ENCODE results near the gene PPIA. TPM values are rescaled to one million over a fixed set of nuclear protein-coding genes. Genes with fewer than 3 reads are reported as not detected.

PPIA gene
- 670 TPM for total RNA-seq
- polyA plus RNA-seq = 1,000 to 10,000 TPM; 4,149 to 4,426 (median 4,258) TPM

DNA sequence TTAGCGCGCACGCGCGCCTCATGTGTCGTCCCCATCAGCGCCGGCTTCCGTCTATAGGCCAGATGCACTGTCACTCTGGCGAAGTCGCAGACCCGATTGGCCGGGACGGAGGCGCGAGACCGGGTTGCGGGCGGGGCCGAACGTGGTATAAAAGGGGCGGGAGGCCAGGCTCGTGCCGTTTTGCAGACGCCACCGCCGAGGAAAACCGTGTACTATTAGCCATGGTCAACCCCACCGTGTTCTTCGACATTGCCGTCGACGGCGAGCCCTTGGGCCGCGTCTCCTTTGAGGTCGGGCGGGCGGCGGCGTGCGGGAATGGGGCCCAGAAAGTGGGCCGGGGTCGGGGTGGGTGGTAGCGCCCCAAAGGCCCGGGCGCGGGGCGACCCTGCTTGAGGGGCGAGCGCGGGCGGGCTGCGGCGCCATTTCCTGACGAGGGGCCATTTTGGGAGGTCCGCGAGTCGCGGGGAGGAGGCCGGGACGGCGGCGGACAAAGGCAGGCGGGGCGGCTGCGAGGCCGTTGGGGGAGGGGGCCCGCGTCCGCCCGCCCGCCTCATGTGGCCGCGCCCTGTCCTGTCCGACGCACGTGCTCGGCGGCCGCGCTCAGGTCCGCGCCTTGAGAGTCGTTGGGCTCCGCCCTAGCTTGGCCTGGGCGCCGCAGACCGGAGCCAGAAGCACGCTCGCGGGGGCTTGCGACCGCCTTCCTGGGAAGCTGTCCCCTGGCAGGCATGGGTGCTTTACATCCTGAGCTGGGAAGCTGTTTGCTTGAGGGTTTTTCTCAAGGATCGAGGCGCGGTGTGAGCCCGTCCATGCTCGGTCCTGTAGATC is at the start of gene PPIA:
Gene PPIA (plus strand): TSS at position 178 of the 825 bp plus-strand sequence. CDS start 44 bp downstream, at position 222.
- H3K9me3 Mint-ChIP-seq = no peaks in the 10 kb centered on the region
- peak within 1 kb of the TSS; percentile 92 to 99 (median 95) for H3K4me3 Mint-ChIP-seq
- Histone ChIP-seq H3K27ac (ENCODE audit: insufficient read depth, low read length, poor library complexity, severe bottlenecking) (peak within 1 kb of the TSS; percentile 97), H3K27me3 (ENCODE audit: control insufficient read depth, insufficient read depth, low read length) (no peaks in the 10 kb centered on the region), H3K4me1 (ENCODE audit: control insufficient read depth, insufficient read depth, low read length, poor library complexity, severe bottlenecking) (peaks cover 32% of the 10 kb centered on the region), H3K36me3 (ENCODE audit: control insufficient read depth, insufficient read depth, low read length) (peaks cover 27% of the 10 kb centered on the region), H3K4me3 (ENCODE audit: low read depth, low read length) (peak within 1 kb of the TSS; percentile 94), H3K9me3 (ENCODE audit: control insufficient read depth in 2 of 2, low read length in 2 of 2) (no peaks in the 10 kb centered on the region)
- peaks cover 13 to 49% (median 35%) of the 10 kb centered on the region in 4 donors for H3K4me1 Mint-ChIP-seq
- peaks cover 4% of the 10 kb centered on the region for H3K27me3 Mint-ChIP-seq
- H3K27ac Mint-ChIP-seq = peak within 1 kb of the TSS; percentile 97 to 98 (median 98)
- H3K36me3 Mint-ChIP-seq = peaks cover 24% of the 10 kb centered on the region
- DNase-seq (peak; percentile 98 to 99 (median 98)), ATAC-seq (ENCODE audit: low read depth in 2 of 2) (peak; percentile 90 to 93)

DNA sequence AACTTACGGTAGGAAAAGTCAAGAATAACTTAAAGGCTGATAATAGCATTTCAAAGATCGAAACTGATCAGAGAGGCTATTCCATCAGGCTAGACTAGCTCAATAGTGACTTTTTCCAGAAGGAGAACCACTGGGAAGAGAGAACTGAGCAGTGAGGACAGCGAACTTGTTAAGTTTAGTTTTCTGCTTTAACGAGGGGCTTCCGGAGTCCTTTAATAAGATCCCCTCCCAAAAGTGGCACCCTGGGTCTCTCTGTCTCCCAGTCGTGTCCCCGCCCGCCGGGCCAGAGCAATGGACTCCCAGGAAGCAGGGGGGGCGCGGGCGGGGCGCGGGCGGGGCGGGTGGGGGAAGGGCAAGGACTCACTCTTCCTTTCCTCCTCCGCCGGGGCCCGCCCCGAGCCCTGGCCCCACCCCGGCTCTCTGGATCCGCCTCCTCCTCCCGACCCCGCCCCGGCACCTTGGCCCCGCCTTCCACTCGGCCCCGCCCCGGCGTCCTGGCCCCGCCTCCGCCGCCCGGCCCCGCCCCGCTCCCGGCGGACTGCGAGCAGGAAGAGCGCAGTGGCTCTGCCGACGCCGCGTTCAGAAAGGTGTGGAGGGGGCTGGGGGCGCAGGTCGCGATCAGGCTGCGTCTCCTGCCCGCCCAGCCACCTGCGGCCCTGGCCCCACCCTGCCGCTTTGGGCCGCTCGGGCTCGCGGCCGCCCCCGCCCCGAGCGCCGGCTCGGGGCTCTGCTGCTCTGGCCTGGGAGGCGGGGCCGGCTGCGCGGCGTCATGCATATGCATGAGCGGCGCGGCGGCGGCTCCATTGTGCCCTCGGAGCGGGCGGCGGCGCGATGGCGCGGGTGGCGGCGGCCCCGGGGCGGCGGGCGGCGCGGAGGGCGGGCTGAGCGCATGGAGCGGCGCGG is 48.2 kb upstream of the PPIA start, which contains the start of gene ZMIZ2:
Gene ZMIZ2 (plus strand): TSS at position 803 of the 903 bp plus-strand sequence. CDS start 7,403 bp downstream, outside the sequence.
- H3K9me3 Mint-ChIP-seq = no peaks in the 10 kb centered on the region
- H3K4me1 Mint-ChIP-seq = peaks cover 17 to 49% (median 37%) of the 10 kb centered on the region in 4 donors
- peak; percentile 83 to 84 for ATAC-seq (ENCODE audit: low read depth in 2 of 2)

GRCh38 chr7:44748948-44749731 is 47.3 kb upstream of the PPIA start:
- no peaks in the 10 kb centered on the region for H3K9me3 ChIP-seq (ENCODE audit: control insufficient read depth in 2 of 2, low read length in 2 of 2)
- peaks cover 17 to 53% (median 41%) of the 10 kb centered on the region in 4 donors for H3K4me1 Mint-ChIP-seq
- peak overlapping the region; percentile 79 for H3K4me3 ChIP-seq (ENCODE audit: low read depth, low read length)
- H3K4me3 Mint-ChIP-seq = peak overlapping the region; percentile 83 to 92 (median 86)
- DNase-seq (peak in 1 of 3 donors; percentile 21), ATAC-seq (ENCODE audit: low read depth in 2 of 2) (no peak)
- no peaks in the 10 kb centered on the region for H3K27me3 ChIP-seq (ENCODE audit: control insufficient read depth, insufficient read depth, low read length)
- no peaks in the 10 kb centered on the region for H3K36me3 Mint-ChIP-seq
- H3K27ac Mint-ChIP-seq = peak overlapping the region; percentile 80 to 90 (median 83)
- H3K27ac ChIP-seq (ENCODE audit: insufficient read depth, low read length, poor library complexity, severe bottlenecking) = peak overlapping the region; percentile 80
- no peaks in the 10 kb centered on the region for H3K9me3 Mint-ChIP-seq
- H3K27me3 Mint-ChIP-seq = peaks cover 4% of the 10 kb centered on the region
- H3K4me1 ChIP-seq (ENCODE audit: control insufficient read depth, insufficient read depth, low read length, poor library complexity, severe bottlenecking) = peaks cover 41% of the 10 kb centered on the region
- no peaks in the 10 kb centered on the region for H3K36me3 ChIP-seq (ENCODE audit: control insufficient read depth, insufficient read depth, low read length)

More for the DNA sequence above, 48.2 kb upstream of the PPIA start, which contains the start of gene ZMIZ2:
- H3K27ac Mint-ChIP-seq = peak within 1 kb of the TSS; percentile 83 to 93 (median 90)
- peaks cover 35% of the 10 kb centered on the region for H3K4me1 ChIP-seq (ENCODE audit: control insufficient read depth, insufficient read depth, low read length, poor library complexity, severe bottlenecking)
- H3K36me3 ChIP-seq (ENCODE audit: control insufficient read depth, insufficient read depth, low read length) = no peaks in the 10 kb centered on the region
- H3K27me3 Mint-ChIP-seq = peaks cover 4% of the 10 kb centered on the region
- no peaks in the 10 kb centered on the region for H3K27me3 ChIP-seq (ENCODE audit: control insufficient read depth, insufficient read depth, low read length)
- H3K9me3 ChIP-seq (ENCODE audit: control insufficient read depth in 2 of 2, low read length in 2 of 2) = no peaks in the 10 kb centered on the region
- DNase-seq = peak; percentile 86 to 92 (median 88)
- H3K27ac ChIP-seq (ENCODE audit: insufficient read depth, low read length, poor library complexity, severe bottlenecking) = peak within 1 kb of the TSS; percentile 91
- H3K4me3 Mint-ChIP-seq = peak within 1 kb of the TSS; percentile 83 to 94 (median 86)
- no peaks in the 10 kb centered on the region for H3K36me3 Mint-ChIP-seq
- H3K4me3 ChIP-seq (ENCODE audit: low read depth, low read length) = peak within 1 kb of the TSS; percentile 79

- H3K4me1 Mint-ChIP-seq = peaks cover 17 to 62% (median 43%) of the 10 kb centered on the region in 4 donors
- H3K4me1 ChIP-seq (ENCODE audit: control insufficient read depth, insufficient read depth, low read length, poor library complexity, severe bottlenecking) = peaks cover 49% of the 10 kb centered on the region
- DNase-seq (no peak), ATAC-seq (ENCODE audit: low read depth in 2 of 2) (no peak)
- H3K36me3 Mint-ChIP-seq = no peaks in the 10 kb centered on the region
- H3K27ac Mint-ChIP-seq = peak overlapping the region; percentile 80 to 90 (median 83)
- H3K9me3 ChIP-seq (ENCODE audit: control insufficient read depth in 2 of 2, low read length in 2 of 2) = no peaks in the 10 kb centered on the region
- H3K9me3 Mint-ChIP-seq = no peaks in the 10 kb centered on the region
- peaks cover 4% of the 10 kb centered on the region for H3K27me3 Mint-ChIP-seq
- peak overlapping the region; percentile 83 to 92 (median 86) for H3K4me3 Mint-ChIP-seq
- no peaks in the 10 kb centered on the region for H3K27me3 ChIP-seq (ENCODE audit: control insufficient read depth, insufficient read depth, low read length)
- no peaks in the 10 kb centered on the region for H3K36me3 ChIP-seq (ENCODE audit: control insufficient read depth, insufficient read depth, low read length)
- H3K27ac ChIP-seq (ENCODE audit: insufficient read depth, low read length, poor library complexity, severe bottlenecking) = peak overlapping the region; percentile 80
- peak overlapping the region; percentile 79 for H3K4me3 ChIP-seq (ENCODE audit: low read depth, low read length)
These were observed 46.5 kb upstream of the PPIA start for GRCh38 chr7:44749992-44750391.

GRCh38 chr7:44750424-44750823 is 46.1 kb upstream of the PPIA start:
- H3K27me3 Mint-ChIP-seq = peaks cover 2% of the 10 kb centered on the region
- Histone ChIP-seq H3K27me3 (ENCODE audit: control insufficient read depth, insufficient read depth, low read length) (no peaks in the 10 kb centered on the region), H3K27ac (ENCODE audit: insufficient read depth, low read length, poor library complexity, severe bottlenecking) (peak overlapping the region; percentile 80), H3K9me3 (ENCODE audit: control insufficient read depth in 2 of 2, low read length in 2 of 2) (no peaks in the 10 kb centered on the region), H3K36me3 (ENCODE audit: control insufficient read depth, insufficient read depth, low read length) (no peaks in the 10 kb centered on the region), H3K4me1 (ENCODE audit: control insufficient read depth, insufficient read depth, low read length, poor library complexity, severe bottlenecking) (peaks cover 53% of the 10 kb centered on the region), H3K4me3 (ENCODE audit: low read depth, low read length) (peak overlapping the region; percentile 79)
- H3K4me1 Mint-ChIP-seq = peaks cover 17 to 66% (median 45%) of the 10 kb centered on the region in 4 donors
- H3K9me3 Mint-ChIP-seq = no peaks in the 10 kb centered on the region
- ATAC-seq (ENCODE audit: low read depth in 2 of 2) (no peak), DNase-seq (no peak)
- H3K36me3 Mint-ChIP-seq = no peaks in the 10 kb centered on the region
- peak overlapping the region; percentile 83 to 92 (median 86) for H3K4me3 Mint-ChIP-seq
- peak overlapping the region; percentile 80 to 90 (median 83) for H3K27ac Mint-ChIP-seq

- Histone ChIP-seq H3K9me3 (ENCODE audit: control insufficient read depth in 2 of 2, low read length in 2 of 2) (no peaks in the 10 kb centered on the region), H3K27ac (ENCODE audit: insufficient read depth, low read length, poor library complexity, severe bottlenecking) (peak overlapping the region; percentile 80), H3K36me3 (ENCODE audit: control insufficient read depth, insufficient read depth, low read length) (no peaks in the 10 kb centered on the region), H3K4me1 (ENCODE audit: control insufficient read depth, insufficient read depth, low read length, poor library complexity, severe bottlenecking) (peaks cover 59% of the 10 kb centered on the region), H3K27me3 (ENCODE audit: control insufficient read depth, insufficient read depth, low read length) (no peaks in the 10 kb centered on the region), H3K4me3 (ENCODE audit: low read depth, low read length) (peak overlapping the region; percentile 79)
- Mint-ChIP-seq H3K9me3 (no peaks in the 10 kb centered on the region), H3K36me3 (no peaks in the 10 kb centered on the region), H3K27me3 (no peaks in the 10 kb centered on the region), H3K4me1 (peaks cover 17 to 70% (median 45%) of the 10 kb centered on the region in 4 donors), H3K27ac (peak overlapping the region; percentile 80 to 90 (median 83)), H3K4me3 (peak overlapping the region; percentile 83 to 92 (median 86))
- ATAC-seq (ENCODE audit: low read depth in 2 of 2) (peak; percentile 12 to 13), DNase-seq (peak in 2 of 3 donors; percentile 39 to 55)
These were observed 45.4 kb upstream of the PPIA start for GRCh38 chr7:44750921-44751571.
